Activated CD8-positive, alpha-beta memory T cell treated with anti-CD3 and anti-CD28 coated beads for 1 hour (primary cell): Measurements from ENCODE around the gene OR5AL1.
"Not testable (repeated sequence)": the region's sequence is repeated elsewhere in the genome, so short reads cannot be mapped to it uniquely, and the experiment has no call there.

Experiments
- DNase-seq, 2 donors: peaks; one replicate each; pipeline ENCODE4 v3.0.0-alpha.2; 2020; ENCODE audit warnings: low read depth in 1 of 2; ENCODE audit errors: extremely low read depth in 1 of 2

OR5AL1 gene

DNA sequence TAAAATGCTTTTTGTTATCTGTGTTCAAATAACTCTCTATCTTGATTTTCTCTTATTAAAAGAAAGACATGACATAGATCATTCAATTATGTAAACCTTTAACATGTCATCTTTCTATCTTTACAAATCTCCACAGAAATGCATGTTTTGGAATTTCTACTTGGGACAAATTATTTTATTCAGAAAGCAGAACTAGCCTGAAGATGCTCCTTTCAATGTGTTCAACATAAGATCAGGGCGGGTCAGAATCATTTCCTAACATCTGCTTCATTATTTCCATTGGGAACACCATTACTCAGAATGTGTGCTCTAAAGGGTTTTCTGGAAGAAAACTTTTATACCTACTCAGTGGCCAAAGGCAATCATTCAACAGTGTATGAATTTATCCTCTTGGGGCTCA lies at the start of gene OR5AL1:
OR5AL1 (plus strand) TSS at position 301 of the 400 bp plus-strand sequence.
- DNase-seq: no peak

DNA sequence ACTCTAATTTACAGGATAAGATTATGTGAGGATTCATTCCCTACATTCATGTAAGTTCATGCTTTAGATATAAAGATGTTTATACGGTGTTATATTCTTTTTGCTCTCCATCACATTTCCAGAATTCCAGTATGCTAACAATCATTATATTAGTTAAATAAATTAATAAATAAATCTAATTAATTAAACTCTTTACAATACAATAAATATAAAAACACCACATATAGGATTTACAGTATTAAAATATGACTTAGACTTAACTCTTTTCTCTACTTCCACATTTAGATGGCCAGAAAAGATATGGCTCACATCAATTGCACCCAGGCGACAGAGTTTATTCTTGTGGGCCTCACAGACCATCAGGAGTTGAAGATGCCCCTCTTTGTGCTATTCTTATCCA lies 37.2 kb upstream of the OR5AL1 start, which contains the start of gene OR8U1:
OR8U1 (plus strand) TSS at position 301 of the 400 bp plus-strand sequence; CDS start at position 301, 0 bp downstream.
- no peak for DNase-seq

DNA sequence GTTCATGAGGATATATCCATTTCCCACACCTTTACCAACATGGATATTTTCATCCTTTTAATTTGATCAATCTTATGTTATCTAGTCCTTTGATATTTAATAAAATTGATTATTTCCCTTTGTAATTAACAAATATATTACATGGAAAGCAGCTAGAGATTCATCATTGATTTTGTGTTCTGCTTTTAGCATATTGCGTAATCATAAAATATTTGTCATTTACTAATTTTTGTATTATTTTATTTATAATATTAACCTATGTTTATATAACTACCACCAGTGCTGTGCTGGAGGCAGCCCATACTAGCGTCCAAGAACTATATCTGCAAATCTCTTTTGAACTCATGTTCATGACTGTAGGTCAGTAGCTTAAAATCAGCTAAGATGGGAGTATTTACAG lies 32.4 kb upstream of the OR5AL1 start:
- no peak for DNase-seq

DNA sequence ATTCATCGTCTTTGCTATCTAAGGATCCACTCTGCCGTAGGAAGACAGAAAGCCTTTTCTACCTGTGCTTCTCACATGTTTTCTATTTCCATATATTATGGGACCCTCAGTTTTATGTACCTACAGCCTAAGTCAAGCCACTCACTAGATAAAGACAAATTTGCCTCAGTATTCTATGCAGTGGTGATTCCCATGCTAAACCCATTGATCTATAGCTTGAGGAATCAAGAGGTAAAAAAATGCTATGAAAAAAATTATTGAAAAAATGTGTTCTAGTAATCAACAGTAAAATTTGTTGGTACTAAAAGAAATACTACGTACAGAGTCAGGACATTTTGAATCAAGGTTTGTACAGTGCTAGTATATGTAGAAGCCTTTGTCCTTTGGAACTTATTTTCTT lies 18.1 kb upstream of the OR5AL1 start:
- no peak for DNase-seq

DNA sequence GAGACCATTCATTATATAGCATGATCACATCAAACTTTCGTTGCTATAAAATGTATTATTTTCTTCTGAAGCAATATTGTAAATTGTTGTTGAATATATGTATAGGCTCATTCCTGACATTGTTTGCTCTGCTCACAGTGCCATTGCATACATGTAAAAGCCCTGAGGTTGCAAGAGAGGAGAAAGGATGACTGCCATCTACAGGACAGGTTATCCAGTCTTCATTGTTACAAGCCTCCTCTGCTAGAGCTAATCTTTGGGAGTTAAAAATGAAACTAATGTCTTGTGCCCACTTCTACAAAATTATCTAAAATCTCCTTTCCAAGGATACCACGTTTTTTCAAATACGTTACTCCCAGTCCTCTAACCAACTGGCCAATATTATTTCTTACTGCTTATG lies 16.4 kb upstream of the OR5AL1 start:
- DNase-seq: no peak

DNA sequence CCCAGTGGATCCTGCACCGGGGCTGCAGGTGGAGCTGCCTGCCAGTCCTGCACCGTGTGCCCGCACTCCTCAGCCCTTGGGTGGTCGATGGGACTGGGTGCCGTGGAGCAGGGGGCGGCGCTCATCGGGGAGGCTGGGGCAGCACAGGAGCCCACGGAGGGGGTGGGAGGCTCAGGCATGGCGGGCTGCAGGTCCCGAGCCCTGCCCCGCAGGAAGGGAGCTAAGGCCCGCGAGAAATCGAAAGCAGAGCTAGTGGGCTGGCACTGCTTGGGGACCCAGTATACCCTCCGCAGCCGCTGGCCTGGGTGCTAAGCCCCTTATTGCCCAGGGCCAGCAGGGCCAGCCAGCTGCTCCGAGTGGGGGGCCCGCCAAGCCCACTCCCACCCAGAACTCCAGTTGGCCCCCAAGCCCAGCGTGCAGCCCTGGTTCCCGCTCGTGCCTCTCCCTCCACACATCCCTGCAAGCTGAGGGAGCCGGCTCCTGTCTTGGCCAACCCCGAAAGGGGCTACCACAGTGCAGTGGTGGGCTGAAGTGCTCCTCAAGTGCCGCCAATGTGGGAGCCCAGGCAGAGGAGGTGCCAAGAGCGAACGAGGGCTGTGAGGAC lies 10.5 kb upstream of the OR5AL1 start:
- DNase-seq: not testable (repeated sequence)

DNA sequence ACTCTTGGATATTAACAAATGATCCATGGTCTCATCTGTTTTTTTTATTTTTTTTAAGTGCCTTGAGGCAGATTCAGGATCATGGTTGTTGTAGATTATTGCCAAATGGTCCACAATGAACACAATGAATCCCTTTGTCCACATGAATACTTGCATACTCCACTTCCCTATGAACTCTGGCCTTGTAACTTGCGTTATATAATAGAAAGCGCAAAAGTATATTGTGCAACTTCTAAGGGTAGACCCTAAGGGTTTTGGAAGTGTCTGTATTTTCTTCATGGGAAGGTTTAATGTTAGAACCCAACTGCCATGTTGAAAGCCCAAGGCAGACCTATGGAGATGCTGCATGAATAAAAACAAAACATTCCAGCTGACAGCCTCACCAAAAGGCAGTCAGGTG lies 8.1 kb upstream of the OR5AL1 start:
- no peak for DNase-seq

DNA sequence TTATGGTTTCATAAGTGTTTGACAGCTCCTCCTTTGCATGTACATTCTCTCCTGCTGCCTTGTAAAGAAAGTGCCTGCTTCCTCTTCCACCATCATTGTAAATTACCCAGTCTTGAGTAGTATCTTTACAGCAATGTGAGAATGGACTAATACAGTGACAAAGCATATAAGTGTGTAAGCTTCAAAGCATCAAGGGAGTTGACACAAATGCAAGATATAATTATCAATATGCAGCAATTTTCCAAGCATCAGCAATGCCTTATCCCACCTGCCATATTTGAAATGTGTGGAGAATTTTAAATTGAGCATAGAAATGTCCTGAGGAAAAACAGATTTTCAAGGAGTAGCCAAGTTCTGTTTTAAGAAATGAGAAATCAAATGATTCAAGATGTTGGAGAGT lies 1.7 kb upstream of the OR5AL1 start:
- DNase-seq: no peak

DNA sequence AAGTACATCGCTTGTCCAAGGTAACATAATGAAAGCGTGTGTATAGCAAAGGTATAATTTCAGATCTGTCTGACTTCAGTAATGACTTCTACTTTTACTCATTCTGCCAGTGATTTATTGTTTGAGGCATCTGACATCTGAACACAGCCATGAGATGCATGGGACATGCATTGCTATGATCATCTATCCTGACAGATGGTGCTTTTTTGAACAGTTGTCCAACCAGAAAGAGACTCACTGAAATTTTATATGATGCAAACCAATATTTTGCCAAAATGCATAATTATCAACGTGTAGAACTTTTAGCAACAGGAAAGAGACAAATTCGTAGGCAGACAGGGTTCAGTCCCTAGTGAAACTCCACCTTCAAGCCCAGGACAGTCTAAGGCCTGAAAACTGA lies 41.0 kb downstream of the OR5AL1 start:
- no peak for DNase-seq

DNA sequence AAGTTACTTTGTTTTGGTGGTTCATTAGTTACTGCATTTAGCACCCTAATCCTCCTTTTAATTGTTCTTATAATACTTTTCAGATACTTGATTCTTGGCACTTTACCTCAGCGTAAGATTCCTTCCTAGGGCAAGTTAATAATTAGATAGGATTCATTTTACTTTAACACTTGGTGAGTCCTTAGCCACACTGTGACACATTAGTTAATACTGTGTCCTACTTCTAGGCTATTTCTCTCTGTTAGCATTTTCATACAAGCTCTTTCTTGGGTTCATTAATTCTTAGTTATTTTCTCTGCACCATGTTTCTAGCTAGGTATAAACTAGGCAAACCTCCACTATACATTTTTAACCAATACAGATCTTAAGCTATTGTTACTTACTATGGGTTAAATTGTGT lies 44.6 kb downstream of the OR5AL1 start:
- DNase-seq: no peak
